Measurements from ENCODE around the gene VMAC. TPM values are rescaled to one million over a fixed set of nuclear protein-coding genes. Genes with fewer than 3 reads are reported as not detected.
"Not testable (repeated sequence)": the region's sequence is repeated elsewhere in the genome, so short reads cannot be mapped to it uniquely, and the experiment has no call there.

VMAC gene
- total RNA-seq, 1 experiment from 2014 or later, result 8.9 TPM

GRCh38 chr19:5881543-5882299 lies 23.0 kb upstream of the VMAC start:
- H3K79me2 ChIP-seq (ENCODE audit: low read length), result no peaks in the 10 kb centered on the region
- no peaks in the 10 kb centered on the region for H4K20me1 ChIP-seq (ENCODE audit: insufficient read depth, low read depth, low read length)

GRCh38 chr19:5882421-5882968 lies 22.2 kb upstream of the VMAC start:
- no peaks in the 10 kb centered on the region for H3K36me3 ChIP-seq (ENCODE audit: insufficient read depth, low read length)
- DNase-seq, result peak; percentile 4
- no peaks in the 10 kb centered on the region for H3K79me2 ChIP-seq (ENCODE audit: low read length)
- no peaks in the 10 kb centered on the region for H3K9me3 ChIP-seq (ENCODE audit: low read length)
- H4K20me1 ChIP-seq (ENCODE audit: insufficient read depth, low read depth, low read length), result no peaks in the 10 kb centered on the region
- no peaks in the 10 kb centered on the region for H3K4me1 ChIP-seq (ENCODE audit: low read length)
- H2AFZ ChIP-seq (ENCODE audit: low read length), result no peak overlapping the region
- no peaks in the 10 kb centered on the region for H3K27me3 ChIP-seq (ENCODE audit: low read length)
- no peaks in the 10 kb centered on the region for H3K9me2 ChIP-seq (replicated peaks; ENCODE audit: insufficient read depth, low read length)
- no peak overlapping the region for H3K9ac ChIP-seq (ENCODE audit: low read length)
- no peak overlapping the region for H3K4me2 ChIP-seq (ENCODE audit: low read depth, low read length, poor library complexity, severe bottlenecking)
- H3K27ac ChIP-seq (ENCODE audit: low read length), result no peak overlapping the region
- H3K4me3 ChIP-seq (ENCODE audit: low read length), result no peak overlapping the region

More at GRCh38 chr19:5881543-5882299, 23.0 kb upstream of the VMAC start:
- H3K4me3 ChIP-seq (ENCODE audit: low read length), result no peak overlapping the region
- H3K9me3 ChIP-seq (ENCODE audit: low read length), result no peaks in the 10 kb centered on the region
- H3K27me3 ChIP-seq (ENCODE audit: low read length), result no peaks in the 10 kb centered on the region
- H3K4me1 ChIP-seq (ENCODE audit: low read length), result no peaks in the 10 kb centered on the region
- DNase-seq, result peak; percentile 21
- no peaks in the 10 kb centered on the region for H3K36me3 ChIP-seq (ENCODE audit: insufficient read depth, low read length)
- no peaks in the 10 kb centered on the region for H3K9me2 ChIP-seq (replicated peaks; ENCODE audit: insufficient read depth, low read length)
- H2AFZ ChIP-seq (ENCODE audit: low read length), result no peak overlapping the region
- no peak overlapping the region for H3K27ac ChIP-seq (ENCODE audit: low read length)
- H3K9ac ChIP-seq (ENCODE audit: low read length), result no peak overlapping the region
- no peak overlapping the region for H3K4me2 ChIP-seq (ENCODE audit: low read depth, low read length, poor library complexity, severe bottlenecking)

GRCh38 chr19:5883157-5883873 lies 21.4 kb upstream of the VMAC start:
- not testable (repeated sequence) for H3K9me2 ChIP-seq (replicated peaks; ENCODE audit: insufficient read depth, low read length); H3K4me1 ChIP-seq (ENCODE audit: low read length); H3K27me3 ChIP-seq (ENCODE audit: low read length); H3K4me3 ChIP-seq (ENCODE audit: low read length); H3K4me2 ChIP-seq (ENCODE audit: low read depth, low read length, poor library complexity, severe bottlenecking); H3K36me3 ChIP-seq (ENCODE audit: insufficient read depth, low read length); H3K79me2 ChIP-seq (ENCODE audit: low read length); H2AFZ ChIP-seq (ENCODE audit: low read length); H4K20me1 ChIP-seq (ENCODE audit: insufficient read depth, low read depth, low read length); H3K27ac ChIP-seq (ENCODE audit: low read length); H3K9me3 ChIP-seq (ENCODE audit: low read length); H3K9ac ChIP-seq (ENCODE audit: low read length)
- peak; percentile 23 for DNase-seq

- H3K9ac ChIP-seq (ENCODE audit: low read length), result not testable (repeated sequence)
These were observed 20.4 kb upstream of the VMAC start for GRCh38 chr19:5884065-5884811.

GRCh38 chr19:5889288-5889971 lies 15.2 kb upstream of the VMAC start:
- DNase-seq, result peak; percentile 38
- Histone ChIP-seq H3K27me3 (ENCODE audit: low read length) (no peaks in the 10 kb centered on the region), H4K20me1 (ENCODE audit: insufficient read depth, low read depth, low read length) (peaks cover 5% of the 10 kb centered on the region; the same call in 1 of the 2 replicates), H3K4me1 (ENCODE audit: low read length) (no peaks in the 10 kb centered on the region), H3K9me2 (replicated peaks; ENCODE audit: insufficient read depth, low read length) (no peaks in the 10 kb centered on the region), H3K4me3 (ENCODE audit: low read length) (no peak overlapping the region), H3K9me3 (ENCODE audit: low read length) (no peaks in the 10 kb centered on the region), H3K36me3 (ENCODE audit: insufficient read depth, low read length) (no peaks in the 10 kb centered on the region), H3K27ac (ENCODE audit: low read length) (no peak overlapping the region), H3K4me2 (ENCODE audit: low read depth, low read length, poor library complexity, severe bottlenecking) (no peak overlapping the region), H3K79me2 (ENCODE audit: low read length) (no peaks in the 10 kb centered on the region), H3K9ac (ENCODE audit: low read length) (no peak overlapping the region), H2AFZ (ENCODE audit: low read length) (no peak overlapping the region)

More at GRCh38 chr19:5884065-5884811, 20.4 kb upstream of the VMAC start:
- not testable (repeated sequence) for H3K4me3 ChIP-seq (ENCODE audit: low read length); H3K9me3 ChIP-seq (ENCODE audit: low read length); H3K36me3 ChIP-seq (ENCODE audit: insufficient read depth, low read length); H4K20me1 ChIP-seq (ENCODE audit: insufficient read depth, low read depth, low read length); H3K9me2 ChIP-seq (replicated peaks; ENCODE audit: insufficient read depth, low read length); H3K27ac ChIP-seq (ENCODE audit: low read length); H2AFZ ChIP-seq (ENCODE audit: low read length); H3K4me1 ChIP-seq (ENCODE audit: low read length); H3K27me3 ChIP-seq (ENCODE audit: low read length); H3K79me2 ChIP-seq (ENCODE audit: low read length); H3K4me2 ChIP-seq (ENCODE audit: low read depth, low read length, poor library complexity, severe bottlenecking)
- DNase-seq, result peak; percentile 40

- no peaks in the 10 kb centered on the region for H3K36me3 ChIP-seq (ENCODE audit: insufficient read depth, low read length)
- peaks cover 5% of the 10 kb centered on the region; the same call in 1 of the 2 replicates for H4K20me1 ChIP-seq (ENCODE audit: insufficient read depth, low read depth, low read length)
- H3K4me1 ChIP-seq (ENCODE audit: low read length), result no peaks in the 10 kb centered on the region
- H3K9me3 ChIP-seq (ENCODE audit: low read length), result no peaks in the 10 kb centered on the region
- no peaks in the 10 kb centered on the region for H3K9me2 ChIP-seq (replicated peaks; ENCODE audit: insufficient read depth, low read length)
- no peaks in the 10 kb centered on the region for H3K79me2 ChIP-seq (ENCODE audit: low read length)
- no peak overlapping the region for H3K4me2 ChIP-seq (ENCODE audit: low read depth, low read length, poor library complexity, severe bottlenecking)
- no peak overlapping the region for H3K27ac ChIP-seq (ENCODE audit: low read length)
- no peaks in the 10 kb centered on the region for H3K27me3 ChIP-seq (ENCODE audit: low read length)
- H2AFZ ChIP-seq (ENCODE audit: low read length), result no peak overlapping the region
- no peak overlapping the region for H3K9ac ChIP-seq (ENCODE audit: low read length)
- DNase-seq, result peak; percentile 38
- H3K4me3 ChIP-seq (ENCODE audit: low read length), result no peak overlapping the region
These were observed 14.6 kb upstream of the VMAC start for GRCh38 chr19:5890099-5890498.

- H3K36me3 ChIP-seq (ENCODE audit: insufficient read depth, low read length), result no peaks in the 10 kb centered on the region
- no peak overlapping the region for H3K4me3 ChIP-seq (ENCODE audit: low read length)
- H2AFZ ChIP-seq (ENCODE audit: low read length), result no peak overlapping the region
- no peaks in the 10 kb centered on the region for H3K9me2 ChIP-seq (replicated peaks; ENCODE audit: insufficient read depth, low read length)
- H3K27ac ChIP-seq (ENCODE audit: low read length), result no peak overlapping the region
- no peak overlapping the region for H3K4me2 ChIP-seq (ENCODE audit: low read depth, low read length, poor library complexity, severe bottlenecking)
- H3K9me3 ChIP-seq (ENCODE audit: low read length), result no peaks in the 10 kb centered on the region
- peaks cover 5% of the 10 kb centered on the region; the same call in 1 of the 2 replicates for H4K20me1 ChIP-seq (ENCODE audit: insufficient read depth, low read depth, low read length)
- H3K79me2 ChIP-seq (ENCODE audit: low read length), result no peaks in the 10 kb centered on the region
- H3K4me1 ChIP-seq (ENCODE audit: low read length), result no peaks in the 10 kb centered on the region
- no peak overlapping the region for H3K9ac ChIP-seq (ENCODE audit: low read length)
- no peaks in the 10 kb centered on the region for H3K27me3 ChIP-seq (ENCODE audit: low read length)
- peak; percentile 43 for DNase-seq
These were observed 13.1 kb upstream of the VMAC start for GRCh38 chr19:5891572-5891937.
